Activated effector memory CD4-positive, alpha-beta T cell treated with anti-CD3 and anti-CD28 coated beads, Interleukin-2, amount 50 U/mL, for 16 hours (primary cell): ENCODE data around the gene OR1K1.
"Not testable (repeated sequence)": the region's sequence is repeated elsewhere in the genome, so short reads cannot be mapped to it uniquely, and the experiment has no call there.

Source experiments
- DNase-seq: peaks from one replicate; pipeline ENCODE4 v3.0.0-alpha.2; 2020

OR1K1 gene

GRCh38 chr9:122800066-122801060, at the start of gene OR1K1:
OR1K1 (plus strand) TSS chr9:122800123; CDS start chr9:122800123, 0 bp downstream.
- no peak for DNase-seq

- DNase-seq, result no peak
These were observed 45.1 kb upstream of the OR1K1 start for GRCh38 chr9:122754825-122755224.

GRCh38 chr9:122767817-122768216, 32.1 kb upstream of the OR1K1 start:
- no peak for DNase-seq

- no peak for DNase-seq
These were observed 22.9 kb upstream of the OR1K1 start for GRCh38 chr9:122777052-122777451.

- DNase-seq, result no peak
These were observed 21.8 kb upstream of the OR1K1 start for GRCh38 chr9:122777935-122778627.

- no peak for DNase-seq
These were observed 20.7 kb upstream of the OR1K1 start for GRCh38 chr9:122779181-122779580.

- no peak for DNase-seq
These were observed 19.9 kb upstream of the OR1K1 start for GRCh38 chr9:122780026-122780425.

- DNase-seq, result no peak
These were observed 18.3 kb upstream of the OR1K1 start for GRCh38 chr9:122781671-122782070.

- DNase-seq, result no peak
These were observed 14.7 kb upstream of the OR1K1 start for GRCh38 chr9:122785269-122785668.

- DNase-seq, result no peak
These were observed 13.6 kb upstream of the OR1K1 start for GRCh38 chr9:122786338-122786737.

GRCh38 chr9:122788831-122789230, 11.1 kb upstream of the OR1K1 start, which contains the start of gene OR5C1:
OR5C1 (plus strand) TSS chr9:122788933; CDS start chr9:122788933, 0 bp downstream.
- DNase-seq, result no peak

GRCh38 chr9:122789256-122790046, 10.5 kb upstream of the OR1K1 start:
- DNase-seq, result no peak

GRCh38 chr9:122791872-122792669, 7.9 kb upstream of the OR1K1 start:
- no peak for DNase-seq

GRCh38 chr9:122797316-122798063, 2.4 kb upstream of the OR1K1 start:
- DNase-seq, result no peak

- no peak for DNase-seq
These were observed 6.7 kb downstream of the OR1K1 start for GRCh38 chr9:122806661-122807060.

- peak; percentile 68 for DNase-seq
These were observed 7.5 kb downstream of the OR1K1 start for GRCh38 chr9:122807271-122807900.

- DNase-seq, result no peak
These were observed 8.2 kb downstream of the OR1K1 start for GRCh38 chr9:122808141-122808540.

- not testable (repeated sequence) for DNase-seq
These were observed 9.3 kb downstream of the OR1K1 start for GRCh38 chr9:122809261-122809660.

- peak; percentile 90 for DNase-seq
These were observed 10.5 kb downstream of the OR1K1 start for GRCh38 chr9:122810306-122810946.

- DNase-seq, result no peak
These were observed 12.8 kb downstream of the OR1K1 start for GRCh38 chr9:122812736-122813135.
